Small intestine (tissue), 7 donors: ENCODE data around the gene ADARB2. TPM values are rescaled to one million over a fixed set of nuclear protein-coding genes. Genes with fewer than 3 reads are reported as not detected.
"Not testable (repeated sequence)": the region's sequence is repeated elsewhere in the genome, so short reads cannot be mapped to it uniquely, and the experiment has no call there.

ENCODE experiments used
- DNase-seq, 2 donors: peaks; one replicate each; pipeline versions ENCODE4 v3.0.0 to v3.0.0-alpha.2; 2013
- FAIRE-seq: peaks from 2 replicates; lab custom pipeline; 2012; peaks lifted over from hg19 to GRCh38; lab: Jason Lieb, UNC
- H3K27ac ChIP-seq, 3 donors: one replicate each; pipeline ENCODE4 v1.5.1; 2013; ENCODE audit warnings: low read length in 2 of 3, mild to moderate bottlenecking in 2 of 3, control low read depth in 1 of 3, inconsistent platforms in 1 of 3, low read depth in 1 of 3, moderate library complexity in 1 of 3
- H3K27me3 ChIP-seq, 3 donors: one replicate each; pipeline ENCODE4 v1.6.1; 2013; ENCODE audit warnings: low read length in 3 of 3, inconsistent platforms in 1 of 3; ENCODE audit not compliant: control insufficient read depth in 3 of 3, insufficient read depth in 3 of 3
- H3K36me3 ChIP-seq, 3 donors: one replicate each; pipeline ENCODE4 v1.6.1; 2013; ENCODE audit warnings: low read length in 3 of 3, inconsistent platforms in 1 of 3, low read depth in 1 of 3, mild to moderate bottlenecking in 1 of 3, moderate library complexity in 1 of 3; ENCODE audit not compliant: control insufficient read depth in 3 of 3, insufficient read depth in 2 of 3
- H3K4me1 ChIP-seq, 3 donors: one replicate each; pipeline ENCODE4 v1.6.1; 2013; ENCODE audit warnings: low read length in 2 of 3, inconsistent platforms in 1 of 3, low read depth in 1 of 3, mild to moderate bottlenecking in 1 of 3, moderate library complexity in 1 of 3; ENCODE audit not compliant: control insufficient read depth in 3 of 3, insufficient read depth in 2 of 3
- H3K4me3 ChIP-seq, 3 donors: one replicate each; pipeline ENCODE4 v1.5.1; 2013; ENCODE audit warnings: low read length in 3 of 3, control low read depth in 1 of 3, inconsistent platforms in 1 of 3, low read depth in 1 of 3, mild to moderate bottlenecking in 1 of 3, moderate library complexity in 1 of 3
- H3K9me3 ChIP-seq, 2 donors: one replicate each; pipeline ENCODE4 v1.6.1; 2013; ENCODE audit warnings: low read depth in 1 of 2, low read length in 1 of 2; ENCODE audit not compliant: control insufficient read depth in 2 of 2, insufficient read depth in 1 of 2
- WGBS, 3 donors: extraction: QIAGEN DNeasy Blood & Tissue Kit; methylation state at CpG; one replicate each; pipeline ENCODE4 v1.1.7; 2013; 5-methylcytosine and 5-hydroxymethylcytosine counted together
- polyA plus RNA-seq, 4 donors: library from polyadenylated mRNA; stranded (reverse) in 3 of 4; unstranded in 1 of 4; fragments of 200-250 nt in 3 of 4; fragments of 120-200 nt in 1 of 4; gene quantifications; one replicate each; pipeline versions ENCODE4 v1.2.1 to v1.2.3, GENCODE V29; 2013
- donor health status: healthy with polysubstance abuse.
- donor health status: control.
- donor health status: control.
- donor health status: Bipolar disorder and iron deficiency.
- donor health status: healthy.

Gene ADARB2
- polyA plus RNA-seq, 4 donors: 0.35 to 1.8 (median 0.94) TPM

GRCh38 chr10:1348773-1349050 lies 388.6 kb downstream of the ADARB2 start:
- Histone ChIP-seq H3K36me3 (no peaks in the 10 kb centered on the region), H3K27ac (no peak overlapping the region), H3K4me1 (no peaks in the 10 kb centered on the region), H3K9me3 (no peaks in the 10 kb centered on the region), H3K4me3 (no peak overlapping the region), H3K27me3 (no peaks in the 10 kb centered on the region)
- no peak for FAIRE-seq
- 87 to 95% (median 90%) methylated on average over 5 of the region's 5 CpGs for WGBS, 3 donors
- no peak for DNase-seq

- H3K4me1 ChIP-seq: no peaks in the 10 kb centered on the region
- 58 to 66% (median 59%) methylated on average over 16 to 17 of the region's 17 CpGs for WGBS, 3 donors
- no peak overlapping the region for H3K27ac ChIP-seq
- no peaks in the 10 kb centered on the region for H3K36me3 ChIP-seq
- no peaks in the 10 kb centered on the region for H3K27me3 ChIP-seq
- FAIRE-seq: no peak
- no peaks in the 10 kb centered on the region for H3K9me3 ChIP-seq
- DNase-seq: no peak
- H3K4me3 ChIP-seq: no peak overlapping the region
Measured at GRCh38 chr10:1347962-1348772, 389.2 kb downstream of the ADARB2 start.

- FAIRE-seq (no peak), DNase-seq (no peak)
- no peak overlapping the region for H3K27ac ChIP-seq
- H3K9me3 ChIP-seq: no peaks in the 10 kb centered on the region
- H3K4me3 ChIP-seq: no peak overlapping the region
- H3K27me3 ChIP-seq: no peaks in the 10 kb centered on the region
- no peaks in the 10 kb centered on the region for H3K36me3 ChIP-seq
- no peaks in the 10 kb centered on the region for H3K4me1 ChIP-seq
- 93 to 95% (median 94%) methylated on average over 15 of the region's 15 CpGs for WGBS, 3 donors
Measured at GRCh38 chr10:1347525-1347924, 389.8 kb downstream of the ADARB2 start.

GRCh38 chr10:1346201-1346600 lies 391.1 kb downstream of the ADARB2 start:
- Histone ChIP-seq H3K36me3 (no peaks in the 10 kb centered on the region), H3K27me3 (no peaks in the 10 kb centered on the region), H3K4me1 (no peaks in the 10 kb centered on the region), H3K27ac (no peak overlapping the region), H3K4me3 (no peak overlapping the region), H3K9me3 (no peaks in the 10 kb centered on the region)
- no peak for DNase-seq
- FAIRE-seq: no peak
- 85 to 92% (median 89%) methylated on average over 8 of the region's 8 CpGs for WGBS, 3 donors

- H3K27ac ChIP-seq: no peak overlapping the region
- DNase-seq (no peak), FAIRE-seq (no peak)
- H3K4me3 ChIP-seq: no peak overlapping the region
- H3K4me1 ChIP-seq: no peaks in the 10 kb centered on the region
- WGBS, 3 donors: 68 to 74% (median 70%) methylated on average over 4 of the region's 4 CpGs
- H3K36me3 ChIP-seq: no peaks in the 10 kb centered on the region
- H3K27me3 ChIP-seq: no peaks in the 10 kb centered on the region
- no peaks in the 10 kb centered on the region for H3K9me3 ChIP-seq
Measured at GRCh38 chr10:1345368-1345767, 392.0 kb downstream of the ADARB2 start.

GRCh38 chr10:1344846-1345245 lies 392.5 kb downstream of the ADARB2 start:
- no peak for DNase-seq
- WGBS, 3 donors: 81 to 83% (median 82%) methylated on average over 17 of the region's 17 CpGs
- Histone ChIP-seq H3K4me1 (no peaks in the 10 kb centered on the region), H3K27me3 (no peaks in the 10 kb centered on the region), H3K4me3 (no peak overlapping the region), H3K36me3 (no peaks in the 10 kb centered on the region), H3K9me3 (no peaks in the 10 kb centered on the region), H3K27ac (no peak overlapping the region)
- FAIRE-seq: no peak

GRCh38 chr10:1344408-1344807 lies 392.9 kb downstream of the ADARB2 start:
- Histone ChIP-seq H3K27me3 (no peaks in the 10 kb centered on the region), H3K36me3 (no peaks in the 10 kb centered on the region), H3K4me1 (no peaks in the 10 kb centered on the region), H3K4me3 (no peak overlapping the region), H3K9me3 (no peaks in the 10 kb centered on the region), H3K27ac (no peak overlapping the region)
- FAIRE-seq: no peak
- 92 to 94% (median 93%) methylated on average over 13 of the region's 13 CpGs for whole genome bisulfite sequencing, 3 donors
- DNase-seq: no peak

GRCh38 chr10:1343176-1343575 lies 394.1 kb downstream of the ADARB2 start:
- no peak for DNase-seq
- H3K9me3 ChIP-seq: no peaks in the 10 kb centered on the region
- no peak overlapping the region for H3K27ac ChIP-seq
- peaks cover 0 to 4% (median 0%) of the 10 kb centered on the region in 3 donors for H3K4me1 ChIP-seq
- no peaks in the 10 kb centered on the region for H3K36me3 ChIP-seq
- WGBS, 3 donors: 74 to 81% (median 79%) methylated on average over 5 of the region's 5 CpGs
- no peak overlapping the region for H3K4me3 ChIP-seq
- no peak for FAIRE-seq
- H3K27me3 ChIP-seq: no peaks in the 10 kb centered on the region

- not testable (repeated sequence) for H3K27me3 ChIP-seq, H3K4me1 ChIP-seq, H3K36me3 ChIP-seq, H3K9me3 ChIP-seq, H3K4me3 ChIP-seq, DNase-seq, H3K27ac ChIP-seq, FAIRE-seq
- 93 to 99% (median 96%) methylated on average over 14 of the region's 14 CpGs for WGBS, 3 donors
Measured at GRCh38 chr10:1341052-1341451, 396.3 kb downstream of the ADARB2 start.
